Measurements from ENCODE around the gene HUNK. TPM values are rescaled to one million over a fixed set of nuclear protein-coding genes. Genes with fewer than 3 reads are reported as not detected.

Gene HUNK
- polyA plus RNA-seq, 1 donor (not counting 4 experiments of a cell fraction or from before 2014, with no cell fraction given): 0.03 TPM

DNA sequence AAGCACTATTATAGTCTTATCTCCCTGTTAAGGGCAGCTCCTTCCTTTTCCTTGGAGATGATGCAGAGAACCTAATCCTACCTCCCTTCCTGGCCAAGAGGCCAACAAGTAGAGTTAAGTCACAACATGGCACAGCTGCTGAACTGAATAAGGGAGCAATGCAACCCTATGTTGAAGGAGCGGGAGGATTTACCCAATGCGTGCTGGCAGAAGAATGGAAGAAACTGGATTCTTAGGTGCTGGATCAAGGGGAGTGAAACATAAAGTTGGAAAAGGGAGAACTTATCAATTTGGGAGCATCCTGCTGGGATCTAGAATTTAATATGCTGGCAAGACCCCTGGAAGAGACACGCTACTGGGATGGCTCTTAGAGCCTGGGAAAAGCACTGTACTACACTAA is 12.0 kb upstream of the HUNK start:
- DNase-seq (ENCODE audit: low read depth, low spot score) (no peak), FAIRE-seq (no peak)
- Histone ChIP-seq H3K79me2 (ENCODE audit: control insufficient read depth, insufficient read depth, low read length) (no peaks in the 10 kb centered on the region), H4K20me1 (ENCODE audit: control insufficient read depth, extremely low read depth, insufficient read depth, low read length) (no peaks in the 10 kb centered on the region), H3K9ac (ENCODE audit: control insufficient read depth, extremely low read depth, insufficient read depth, low read length) (no peak overlapping the region), H3K27ac (ENCODE audit: control insufficient read depth, insufficient read depth, low read length) (no peak overlapping the region), H3K9me1 (ENCODE audit: control insufficient read depth, extremely low read depth, insufficient read depth, low read length) (no peaks in the 10 kb centered on the region), H3K4me3 (ENCODE audit: control insufficient read depth in 2 of 3, extremely low read depth in 1 of 3, insufficient read depth in 2 of 3, low read depth in 1 of 3, low read length in 3 of 3) (no peak overlapping the region), H3K27me3 (ENCODE audit: control insufficient read depth, extremely low read depth, insufficient read depth, low read length) (no peaks in the 10 kb centered on the region), H2AFZ (ENCODE audit: control insufficient read depth, low read length) (no peak overlapping the region), H3K4me1 (ENCODE audit: control insufficient read depth, extremely low read depth, insufficient read depth, low read length) (no peaks in the 10 kb centered on the region), H3K4me2 (ENCODE audit: control insufficient read depth, extremely low read depth, insufficient read depth, low read depth, low read length) (no peak overlapping the region), H3K36me3 (ENCODE audit: control insufficient read depth in 2 of 2, extremely low read depth in 1 of 2, insufficient read depth in 2 of 2, low read length in 2 of 2) (no peaks in the 10 kb centered on the region), H3K9me3 (ENCODE audit: control insufficient read depth, low read depth, low read length) (no peaks in the 10 kb centered on the region)
- TF ChIP-seq, protein P1, sequence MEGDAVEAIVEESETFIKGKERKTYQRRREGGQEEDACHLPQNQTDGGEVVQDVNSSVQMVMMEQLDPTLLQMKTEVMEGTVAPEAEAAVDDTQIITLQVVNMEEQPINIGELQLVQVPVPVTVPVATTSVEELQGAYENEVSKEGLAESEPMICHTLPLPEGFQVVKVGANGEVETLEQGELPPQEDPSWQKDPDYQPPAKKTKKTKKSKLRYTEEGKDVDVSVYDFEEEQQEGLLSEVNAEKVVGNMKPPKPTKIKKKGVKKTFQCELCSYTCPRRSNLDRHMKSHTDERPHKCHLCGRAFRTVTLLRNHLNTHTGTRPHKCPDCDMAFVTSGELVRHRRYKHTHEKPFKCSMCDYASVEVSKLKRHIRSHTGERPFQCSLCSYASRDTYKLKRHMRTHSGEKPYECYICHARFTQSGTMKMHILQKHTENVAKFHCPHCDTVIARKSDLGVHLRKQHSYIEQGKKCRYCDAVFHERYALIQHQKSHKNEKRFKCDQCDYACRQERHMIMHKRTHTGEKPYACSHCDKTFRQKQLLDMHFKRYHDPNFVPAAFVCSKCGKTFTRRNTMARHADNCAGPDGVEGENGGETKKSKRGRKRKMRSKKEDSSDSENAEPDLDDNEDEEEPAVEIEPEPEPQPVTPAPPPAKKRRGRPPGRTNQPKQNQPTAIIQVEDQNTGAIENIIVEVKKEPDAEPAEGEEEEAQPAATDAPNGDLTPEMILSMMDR (optimal IDR thresholded peaks at IDR 0.05 in 1 of 3, IDR thresholded peaks at IDR 0.05 in 1 of 3, conservative IDR thresholded peaks at IDR 0.05 in 1 of 3; ENCODE audit: extremely low read depth in 1 of 3, insufficient read depth in 2 of 3, low read length in 3 of 3): no peak
- dilution Hi-C loops (cut with MboI; ENCODE audit: extremely low pct_ligation_motif_present, low sequenced_read_pairs): no loop called here

- no peaks in the 10 kb centered on the region for H3K9me1 ChIP-seq (ENCODE audit: control insufficient read depth, extremely low read depth, insufficient read depth, low read length)
- no peaks in the 10 kb centered on the region for H3K9me3 ChIP-seq (ENCODE audit: control insufficient read depth, low read depth, low read length)
- TF ChIP-seq, protein P1 (optimal IDR thresholded peaks at IDR 0.05 in 1 of 3, IDR thresholded peaks at IDR 0.05 in 1 of 3, conservative IDR thresholded peaks at IDR 0.05 in 1 of 3; ENCODE audit: extremely low read depth in 1 of 3, insufficient read depth in 2 of 3, low read length in 3 of 3): no peak
- TF ChIP-seq EZH2 (IDR thresholded peaks at IDR 0.05; ENCODE audit: low read length): no peak
- no peak overlapping the region for H3K4me2 ChIP-seq (ENCODE audit: control insufficient read depth, extremely low read depth, insufficient read depth, low read depth, low read length)
- no peak for DNase-seq (ENCODE audit: low read depth, low spot score)
- H3K4me1 ChIP-seq (ENCODE audit: control insufficient read depth, extremely low read depth, insufficient read depth, low read length): no peaks in the 10 kb centered on the region
- dilution Hi-C loops (cut with MboI; ENCODE audit: extremely low pct_ligation_motif_present, low sequenced_read_pairs): no loop called here
- H4K20me1 ChIP-seq (ENCODE audit: control insufficient read depth, extremely low read depth, insufficient read depth, low read length): no peaks in the 10 kb centered on the region
- H3K27ac ChIP-seq (ENCODE audit: control insufficient read depth, insufficient read depth, low read length): no peak overlapping the region
- no peak overlapping the region for H3K9ac ChIP-seq (ENCODE audit: control insufficient read depth, extremely low read depth, insufficient read depth, low read length)
- no peaks in the 10 kb centered on the region for H3K79me2 ChIP-seq (ENCODE audit: control insufficient read depth, insufficient read depth, low read length)
- H3K36me3 ChIP-seq (ENCODE audit: control insufficient read depth in 2 of 2, extremely low read depth in 1 of 2, insufficient read depth in 2 of 2, low read length in 2 of 2): no peaks in the 10 kb centered on the region
- FAIRE-seq: no peak
- no peak overlapping the region for H3K4me3 ChIP-seq (ENCODE audit: control insufficient read depth in 2 of 3, extremely low read depth in 1 of 3, insufficient read depth in 2 of 3, low read depth in 1 of 3, low read length in 3 of 3)
- H2AFZ ChIP-seq (ENCODE audit: control insufficient read depth, low read length): no peak overlapping the region
- H3K27me3 ChIP-seq (ENCODE audit: control insufficient read depth, extremely low read depth, insufficient read depth, low read length): no peaks in the 10 kb centered on the region
Measured at GRCh38 chr21:31862078-31862477, 10.7 kb upstream of the HUNK start.
